SK-N-SH treated with all-trans-retinoic acid at 6 μM for 48 hours (cell line): Measurements from ENCODE around the gene CCNY.

ENCODE experiments used
- ARNTL ChIP-seq: fragments of 450-650 bp; formaldehyde crosslinking; IDR thresholded peaks from 2 replicates; pipeline ENCODE4 v1.5.0; 2020; ENCODE audit warnings: low read depth, mild to moderate bottlenecking, moderate library complexity, borderline replicate concordance
- OSR1 ChIP-seq: fragments of 250-450 bp; sonication (Bioruptor Pico); IDR thresholded peaks from 2 replicates; pipeline ENCODE4 v1.8.0; 2022; ENCODE audit warnings: moderate library complexity, mild to moderate bottlenecking, inconsistent platforms
- POU6F1 ChIP-seq: fragments of 250-450 bp; sonication (Bioruptor Pico); IDR thresholded peaks from 2 replicates; pipeline ENCODE4 v1.8.0; 2021; ENCODE audit warnings: low read depth, mild to moderate bottlenecking, moderate library complexity, borderline replicate concordance
- RARB ChIP-seq: fragments of 250-450 bp; sonication (Bioruptor Pico); IDR thresholded peaks from 2 replicates; pipeline ENCODE4 v1.8.0; 2021; ENCODE audit warnings: mild to moderate bottlenecking, moderate library complexity
- TCF4 ChIP-seq: fragments of 250-450 bp; sonication (Bioruptor Pico); IDR thresholded peaks from 2 replicates; pipeline ENCODE4 v1.8.0; 2021; ENCODE audit warnings: mild to moderate bottlenecking, moderate library complexity, borderline replicate concordance

DNA sequence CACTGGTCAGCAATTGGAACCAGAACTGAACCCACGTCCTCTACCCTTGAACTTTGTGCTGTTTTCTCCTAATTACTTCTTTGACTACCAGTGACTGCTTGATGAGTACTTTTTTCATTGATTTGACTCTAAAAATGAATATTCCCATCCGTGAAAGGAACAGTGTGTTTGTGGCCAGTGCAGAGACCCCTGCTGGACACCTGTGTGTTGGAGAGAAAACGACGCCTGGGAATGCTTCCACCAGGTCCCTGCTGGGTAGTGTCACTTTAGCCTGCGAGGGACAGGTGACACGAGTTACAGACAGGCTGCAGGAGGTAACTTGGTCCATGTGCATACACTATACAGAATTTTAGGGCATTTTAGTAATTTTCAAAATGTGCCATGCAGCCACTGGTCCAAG is 262.1 kb downstream of the CCNY start:
- TF ChIP-seq TCF4 (CRISPR knock-in tag): no peak
- no peak for TF ChIP-seq OSR1 (CRISPR knock-in tag)
- no peak for TF ChIP-seq RARB (CRISPR knock-in tag)
- TF ChIP-seq POU6F1 (CRISPR knock-in tag): no peak
- TF ChIP-seq ARNTL (CRISPR knock-in tag): no peak
